ENCODE data around the gene TMC1. TPM values are rescaled to one million over a fixed set of nuclear protein-coding genes. Genes with fewer than 3 reads are reported as not detected.

Gene TMC1
- total RNA-seq, 4 donors from 2014 or later = 1.2 to 15.7 TPM; not detected in 2

DNA sequence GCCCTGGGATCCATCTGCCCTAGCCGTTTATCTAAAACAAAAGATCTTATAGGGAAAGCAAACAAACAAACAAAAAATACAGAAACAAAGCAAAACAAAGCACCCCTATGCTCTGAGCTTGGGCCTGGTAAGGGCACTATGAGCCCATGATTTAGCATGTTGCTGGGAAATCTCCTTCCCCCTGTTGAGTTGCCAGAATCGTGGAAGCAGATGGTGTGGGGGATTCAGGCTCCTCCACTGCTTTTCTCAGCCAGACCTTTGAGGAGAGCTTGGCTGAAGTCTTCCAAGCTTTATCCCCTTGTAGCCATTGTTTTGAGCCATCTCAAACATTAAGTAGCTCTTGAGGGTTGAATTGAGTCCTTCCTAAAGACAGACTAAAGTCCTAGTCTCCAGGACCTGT, 29.9 kb downstream of the TMC1 start:
- intact Hi-C loops (cut with DNase I; ENCODE audit: low total_unique reads) = no loop called here
- TF ChIP-seq, protein P1, sequence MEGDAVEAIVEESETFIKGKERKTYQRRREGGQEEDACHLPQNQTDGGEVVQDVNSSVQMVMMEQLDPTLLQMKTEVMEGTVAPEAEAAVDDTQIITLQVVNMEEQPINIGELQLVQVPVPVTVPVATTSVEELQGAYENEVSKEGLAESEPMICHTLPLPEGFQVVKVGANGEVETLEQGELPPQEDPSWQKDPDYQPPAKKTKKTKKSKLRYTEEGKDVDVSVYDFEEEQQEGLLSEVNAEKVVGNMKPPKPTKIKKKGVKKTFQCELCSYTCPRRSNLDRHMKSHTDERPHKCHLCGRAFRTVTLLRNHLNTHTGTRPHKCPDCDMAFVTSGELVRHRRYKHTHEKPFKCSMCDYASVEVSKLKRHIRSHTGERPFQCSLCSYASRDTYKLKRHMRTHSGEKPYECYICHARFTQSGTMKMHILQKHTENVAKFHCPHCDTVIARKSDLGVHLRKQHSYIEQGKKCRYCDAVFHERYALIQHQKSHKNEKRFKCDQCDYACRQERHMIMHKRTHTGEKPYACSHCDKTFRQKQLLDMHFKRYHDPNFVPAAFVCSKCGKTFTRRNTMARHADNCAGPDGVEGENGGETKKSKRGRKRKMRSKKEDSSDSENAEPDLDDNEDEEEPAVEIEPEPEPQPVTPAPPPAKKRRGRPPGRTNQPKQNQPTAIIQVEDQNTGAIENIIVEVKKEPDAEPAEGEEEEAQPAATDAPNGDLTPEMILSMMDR (IDR thresholded peaks at IDR 0.05 in 4 of 5, conservative IDR thresholded peaks at IDR 0.05 in 1 of 5) = no peak
- no peak for TF ChIP-seq POLR2A (IDR thresholded peaks at IDR 0.05)
- Histone ChIP-seq H3K27me3 (no peaks in the 10 kb centered on the region), H3K36me3 (no peaks in the 10 kb centered on the region), H3K27ac (no peak overlapping the region), H3K4me1 (peaks cover 0 to 11% of the 10 kb centered on the region in 2 donors), H3K4me3 (no peak overlapping the region), H3K9me3 (no peaks in the 10 kb centered on the region)
- ATAC-seq (no peak), DNase-seq (no peak)
- in situ Hi-C loops (cut with MboI; ENCODE audit: low sequenced_read_pairs in 4 of 4) = no loop called here

DNA sequence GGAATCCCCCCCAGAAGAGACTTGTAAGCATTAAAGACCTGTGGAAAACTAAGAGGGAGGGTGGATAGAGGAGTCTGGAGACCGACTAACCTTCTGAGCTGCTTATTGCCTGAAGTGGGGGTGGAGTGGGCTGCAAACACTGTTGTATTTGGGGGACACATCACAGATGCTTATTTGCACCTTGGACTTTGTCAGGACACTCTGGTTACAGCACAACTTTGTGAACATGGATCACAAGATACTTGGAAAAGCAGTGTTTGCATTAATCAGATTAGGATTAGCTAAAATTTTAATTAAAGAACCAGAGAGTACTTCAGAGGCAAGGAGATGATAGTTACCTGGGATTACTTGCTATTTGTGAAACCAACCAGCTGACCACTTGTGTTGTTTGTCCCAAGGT, 30.9 kb downstream of the TMC1 start:
- in situ Hi-C loops (cut with MboI; ENCODE audit: low sequenced_read_pairs in 4 of 4) = no loop called here
- H3K4me3 ChIP-seq = no peak overlapping the region
- DNase-seq (no peak), ATAC-seq (no peak)
- TF ChIP-seq POLR2A (IDR thresholded peaks at IDR 0.05) = no peak
- TF ChIP-seq, protein P1 (IDR thresholded peaks at IDR 0.05 in 4 of 5, conservative IDR thresholded peaks at IDR 0.05 in 1 of 5) = no peak
- intact Hi-C loops (cut with DNase I; ENCODE audit: low total_unique reads) = no loop called here
- H3K27ac ChIP-seq = no peak overlapping the region
- H3K9me3 ChIP-seq = no peaks in the 10 kb centered on the region
- peaks cover 0 to 11% of the 10 kb centered on the region in 2 donors for H3K4me1 ChIP-seq
- H3K36me3 ChIP-seq = no peaks in the 10 kb centered on the region
- no peaks in the 10 kb centered on the region for H3K27me3 ChIP-seq

DNA sequence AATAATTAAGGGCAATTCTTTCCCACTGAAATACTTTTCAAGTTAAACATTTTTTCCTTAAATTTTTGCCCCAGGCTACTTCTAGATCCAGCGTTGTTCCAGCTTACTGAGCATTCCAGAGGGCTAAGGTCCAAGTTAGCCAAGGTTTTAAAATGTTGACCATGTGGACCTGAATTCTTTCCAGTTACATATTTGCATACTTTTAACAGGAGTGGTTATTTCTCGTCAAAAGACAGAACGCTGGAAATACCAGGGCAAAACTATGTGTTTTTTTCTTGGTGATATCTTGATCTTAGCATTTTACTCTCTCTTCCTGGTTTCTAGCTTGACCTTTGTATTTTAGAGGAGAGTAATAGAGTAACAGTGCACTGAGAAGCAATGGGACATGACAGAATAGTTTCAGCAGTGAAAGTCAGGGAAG, 32.8 kb downstream of the TMC1 start:
- intact Hi-C loops (cut with DNase I; ENCODE audit: low total_unique reads) (no loop called here), in situ Hi-C loops (cut with MboI; ENCODE audit: low sequenced_read_pairs in 4 of 4) (no loop called here)
- ATAC-seq = peak in 1 of 2 donors; percentile 44
- TF ChIP-seq, protein P1 (IDR thresholded peaks at IDR 0.05 in 4 of 5, conservative IDR thresholded peaks at IDR 0.05 in 1 of 5) = no peak
- no peak for TF ChIP-seq POLR2A (IDR thresholded peaks at IDR 0.05)
- no peak overlapping the region for H3K4me3 ChIP-seq
- no peak for DNase-seq
- no peaks in the 10 kb centered on the region for H3K36me3 ChIP-seq
- H3K27me3 ChIP-seq = no peaks in the 10 kb centered on the region
- H3K27ac ChIP-seq = peak overlapping the region in 1 of 4 donors; percentile 25
- no peaks in the 10 kb centered on the region for H3K9me3 ChIP-seq
- H3K4me1 ChIP-seq = peaks cover 0 to 11% of the 10 kb centered on the region in 2 donors

DNA sequence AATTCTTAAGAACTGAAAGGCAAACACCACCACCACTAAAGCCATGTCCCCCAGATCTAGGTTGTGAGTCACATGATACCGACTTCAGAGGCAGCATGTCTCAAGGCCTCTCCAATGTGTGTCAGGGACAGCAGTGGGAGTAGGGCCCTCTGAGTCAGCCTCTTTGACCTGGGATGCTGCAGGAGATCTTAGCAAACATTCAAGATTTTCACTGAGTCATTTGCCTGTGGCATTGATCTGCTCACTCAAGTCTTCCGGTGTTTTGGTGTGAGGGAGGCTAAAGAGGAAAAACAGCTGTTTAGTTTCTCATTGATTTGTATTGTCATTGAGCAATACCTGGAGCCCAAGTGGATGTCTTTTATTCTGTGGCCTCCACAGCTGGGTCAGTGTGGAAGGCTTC, 36.1 kb downstream of the TMC1 start:
- Histone ChIP-seq H3K4me3 (no peak overlapping the region), H3K27ac (peak overlapping the region in 2 of 4 donors; percentile 18 to 32), H3K4me1 (peaks cover 0 to 11% of the 10 kb centered on the region in 2 donors), H3K9me3 (no peaks in the 10 kb centered on the region), H3K36me3 (no peaks in the 10 kb centered on the region), H3K27me3 (no peaks in the 10 kb centered on the region)
- intact Hi-C loops (cut with DNase I; ENCODE audit: low total_unique reads) = no loop called here
- peak; percentile 50 to 61 for ATAC-seq
- in situ Hi-C loops (cut with MboI; ENCODE audit: low sequenced_read_pairs in 4 of 4) = no loop called here
- DNase-seq = peak in 1 of 2 donors; percentile 32
- TF ChIP-seq, protein P1 (IDR thresholded peaks at IDR 0.05 in 4 of 5, conservative IDR thresholded peaks at IDR 0.05 in 1 of 5) = no peak
- TF ChIP-seq POLR2A (IDR thresholded peaks at IDR 0.05) = no peak

DNA sequence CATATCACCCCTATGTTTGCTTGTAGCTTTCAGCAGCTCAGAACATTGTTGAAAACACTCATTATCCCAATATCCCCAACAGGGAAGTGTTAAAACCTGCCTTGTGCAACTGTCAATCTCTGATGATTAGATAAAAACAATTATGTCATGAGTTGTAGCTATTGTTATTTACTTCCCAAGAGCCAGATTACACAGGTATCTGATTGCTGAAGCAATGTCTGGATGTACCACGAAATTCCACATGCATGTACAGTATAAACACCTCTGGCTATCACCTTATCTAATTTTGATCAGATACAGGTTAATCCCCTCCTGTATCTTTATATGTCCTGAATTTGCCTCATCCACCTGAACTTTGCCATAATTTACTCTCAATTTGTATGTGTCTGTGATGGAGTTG, 38.7 kb downstream of the TMC1 start:
- in situ Hi-C loops (cut with MboI; ENCODE audit: low sequenced_read_pairs in 4 of 4) (no loop called here), intact Hi-C loops (cut with DNase I; ENCODE audit: low total_unique reads) (no loop called here)
- Histone ChIP-seq H3K36me3 (no peaks in the 10 kb centered on the region), H3K27me3 (no peaks in the 10 kb centered on the region), H3K27ac (no peak overlapping the region), H3K9me3 (no peaks in the 10 kb centered on the region), H3K4me1 (no peaks in the 10 kb centered on the region), H3K4me3 (no peak overlapping the region)
- ATAC-seq = no peak
- no peak for DNase-seq
- no peak for TF ChIP-seq POLR2A (IDR thresholded peaks at IDR 0.05)
- TF ChIP-seq, protein P1 (IDR thresholded peaks at IDR 0.05 in 4 of 5, conservative IDR thresholded peaks at IDR 0.05 in 1 of 5) = no peak
